GM21515 (cell line): ENCODE measurements around the gene CROCC.
"Not testable (repeated sequence)": the region's sequence is repeated elsewhere in the genome, so short reads cannot be mapped to it uniquely, and the experiment has no call there.

Source experiments
- ATAC-seq: cut with Tn5 transposase; IDR thresholded peaks from one replicate; pipeline ENCODE4 v1.9.1; 2021; ENCODE audit not compliant: unreplicated experiment

CROCC gene

DNA sequence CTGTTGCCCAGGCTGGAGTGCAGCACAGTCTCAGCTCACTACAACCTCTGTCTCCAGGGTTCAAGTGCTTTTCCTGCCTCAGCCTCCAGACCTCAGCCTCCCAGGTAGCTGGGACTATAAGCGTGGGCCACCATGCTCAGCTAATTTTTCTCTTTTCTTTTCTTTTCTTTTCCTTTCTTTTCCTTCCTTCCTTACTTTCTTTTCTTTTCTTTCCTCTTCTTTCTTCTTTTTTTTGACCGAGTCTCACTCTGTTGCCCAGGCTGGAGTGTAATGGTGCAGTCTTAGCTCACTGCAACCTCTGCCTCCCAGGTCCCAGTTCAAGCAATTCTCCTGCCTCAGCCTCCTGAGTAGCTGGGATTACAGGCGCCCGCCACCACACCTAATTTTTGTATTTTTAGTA, 42.4 kb downstream of the CROCC start:
- not testable (repeated sequence) for ATAC-seq

DNA sequence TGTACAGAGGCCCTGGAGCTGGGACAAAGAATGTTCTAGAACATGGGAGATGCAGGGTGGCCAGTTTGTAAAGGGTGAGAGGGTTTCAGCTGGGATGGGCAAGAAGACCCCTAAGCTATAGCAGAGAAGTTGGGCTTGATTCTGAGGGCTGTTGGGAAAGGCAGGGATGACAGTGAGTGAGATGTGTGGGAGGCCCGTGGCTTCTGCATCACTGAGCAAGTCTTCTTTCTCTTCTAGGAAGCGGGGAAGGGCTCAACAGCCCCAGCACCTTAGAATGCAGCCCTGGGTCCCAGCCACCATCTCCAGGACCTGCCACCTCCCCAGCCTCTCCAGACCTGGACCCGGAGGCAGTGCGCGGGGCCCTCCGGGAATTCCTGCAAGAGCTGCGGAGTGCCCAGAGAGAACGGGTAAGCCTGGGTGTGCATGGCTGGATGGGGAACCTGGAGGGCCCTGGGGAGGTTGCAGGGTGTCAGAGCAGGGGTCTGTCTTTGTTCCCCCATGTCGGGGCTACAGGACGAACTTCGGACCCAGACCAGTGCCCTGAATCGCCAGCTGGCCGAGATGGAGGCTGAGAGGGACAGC, 43.8 kb downstream of the CROCC start:
- ATAC-seq = no peak

DNA sequence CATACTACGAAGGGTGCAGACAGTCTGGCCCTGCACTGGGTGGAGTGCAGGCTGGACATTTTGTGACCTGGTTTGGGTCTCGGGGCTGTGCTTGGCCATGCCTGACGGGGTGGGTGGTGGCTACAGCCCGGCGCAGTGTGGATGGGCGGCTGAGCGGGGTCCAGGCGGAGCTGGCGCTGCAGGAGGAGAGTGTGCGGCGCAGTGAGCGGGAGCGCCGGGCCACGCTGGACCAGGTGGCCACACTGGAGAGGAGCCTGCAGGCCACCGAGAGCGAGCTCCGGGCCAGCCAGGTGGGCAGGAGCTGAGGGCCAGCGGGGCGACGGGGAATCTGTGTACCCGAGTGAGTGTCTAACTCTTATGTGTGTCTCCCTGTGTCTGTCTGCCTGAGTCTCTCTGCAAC, 44.6 kb downstream of the CROCC start:
- ATAC-seq = no peak

DNA sequence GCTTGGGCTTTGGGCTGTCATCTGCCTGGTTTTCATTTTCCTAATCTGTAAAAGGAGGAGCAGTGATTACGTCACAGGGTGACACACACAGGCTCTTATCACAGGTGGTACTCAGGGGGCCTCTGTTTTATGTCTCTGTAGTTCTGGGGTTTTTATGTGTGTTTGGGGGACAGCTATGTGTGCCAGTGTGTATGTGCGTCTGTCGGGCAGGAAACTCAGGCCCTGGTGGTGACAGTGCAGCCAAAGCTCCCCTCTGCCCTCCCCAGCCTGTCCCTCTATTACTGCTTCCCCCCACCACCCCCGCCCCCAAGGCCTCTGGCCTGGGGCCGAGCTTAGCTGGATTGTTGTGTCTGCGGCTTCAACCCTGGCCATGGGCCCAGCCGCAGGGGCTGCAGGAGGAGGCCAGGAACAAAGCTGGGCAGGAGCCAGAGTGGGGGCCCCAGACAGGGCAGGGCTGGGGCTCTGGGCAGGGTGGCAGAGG, 45.4 kb downstream of the CROCC start:
- ATAC-seq = no peak

DNA sequence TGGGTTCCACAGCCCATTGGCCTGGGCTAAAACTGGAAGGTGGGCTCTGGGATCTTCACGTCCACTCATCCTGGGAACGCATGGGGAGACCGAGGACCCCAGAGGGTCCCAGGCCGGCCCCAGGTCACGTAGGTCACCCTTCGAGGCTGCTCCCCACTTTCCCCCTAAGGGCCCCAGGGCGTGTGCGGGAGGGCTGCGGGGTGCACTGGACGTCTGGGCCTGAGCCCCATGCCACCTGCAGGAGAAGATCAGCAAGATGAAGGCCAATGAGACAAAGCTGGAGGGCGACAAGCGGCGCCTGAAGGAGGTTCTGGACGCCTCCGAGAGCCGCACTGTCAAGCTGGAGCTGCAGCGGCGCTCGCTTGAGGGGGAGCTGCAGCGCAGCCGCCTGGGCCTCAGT, 46.2 kb downstream of the CROCC start:
- ATAC-seq = no peak

DNA sequence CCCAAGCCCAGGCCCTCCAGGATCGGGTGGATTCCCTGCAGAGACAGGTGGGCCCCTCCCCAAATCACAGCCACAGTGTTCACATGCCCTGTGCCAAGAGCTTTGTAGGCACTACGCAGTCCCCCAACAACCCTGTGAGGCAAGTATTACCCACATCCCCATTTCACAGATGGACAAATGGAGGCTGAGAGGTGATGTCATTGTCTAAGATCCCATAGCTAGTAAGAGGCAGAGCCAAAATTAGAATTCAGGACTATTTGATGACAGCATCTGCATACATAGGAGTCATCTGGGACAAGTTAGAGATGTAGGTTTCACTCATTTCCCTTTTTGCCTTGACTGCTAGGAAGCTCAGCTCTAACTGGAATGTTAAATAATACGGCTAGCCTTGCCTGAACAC, 46.6 kb downstream of the CROCC start:
- ATAC-seq = no peak

DNA sequence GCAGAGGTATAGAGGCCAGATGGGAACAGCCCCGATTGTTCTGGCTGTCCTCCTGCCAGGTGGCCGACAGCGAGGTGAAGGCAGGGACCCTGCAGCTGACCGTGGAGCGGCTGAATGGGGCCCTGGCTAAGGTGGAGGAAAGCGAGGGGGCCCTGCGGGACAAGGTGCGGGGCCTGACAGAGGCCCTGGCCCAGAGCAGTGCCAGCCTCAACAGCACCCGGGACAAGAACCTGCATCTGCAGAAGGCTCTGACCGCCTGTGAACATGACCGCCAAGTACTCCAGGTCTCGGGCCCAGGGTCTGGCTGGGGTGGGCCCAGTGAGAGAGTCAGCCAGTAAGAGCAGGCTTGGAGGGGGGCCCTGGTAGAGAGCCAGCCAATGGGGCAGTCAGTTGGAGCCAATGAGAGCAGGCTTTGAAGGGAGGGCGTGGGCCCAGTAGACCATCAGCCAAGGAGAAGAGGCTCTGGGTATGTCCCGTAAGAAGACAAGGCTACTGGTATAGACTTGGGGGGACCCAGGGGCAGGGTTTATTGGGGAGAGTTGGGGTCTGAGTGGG, 47.4 kb downstream of the CROCC start:
- ATAC-seq = no peak

DNA sequence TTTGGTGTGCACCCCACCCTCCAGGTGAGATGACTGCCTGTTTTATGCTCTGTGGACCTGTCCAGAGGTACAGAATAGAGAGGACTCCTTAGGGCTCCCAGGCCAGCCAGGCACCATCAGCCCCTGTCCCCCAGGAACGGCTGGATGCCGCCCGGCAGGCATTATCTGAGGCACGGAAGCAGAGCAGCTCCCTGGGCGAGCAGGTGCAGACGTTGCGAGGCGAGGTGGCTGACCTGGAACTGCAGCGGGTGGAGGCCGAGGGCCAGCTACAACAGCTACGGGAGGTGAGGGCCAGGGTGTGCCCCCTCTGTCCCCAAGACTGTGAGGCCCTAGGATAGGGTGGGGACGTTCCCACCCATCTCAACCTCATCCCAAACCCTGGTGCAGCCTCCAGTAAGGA, 47.9 kb downstream of the CROCC start:
- no peak for ATAC-seq

DNA sequence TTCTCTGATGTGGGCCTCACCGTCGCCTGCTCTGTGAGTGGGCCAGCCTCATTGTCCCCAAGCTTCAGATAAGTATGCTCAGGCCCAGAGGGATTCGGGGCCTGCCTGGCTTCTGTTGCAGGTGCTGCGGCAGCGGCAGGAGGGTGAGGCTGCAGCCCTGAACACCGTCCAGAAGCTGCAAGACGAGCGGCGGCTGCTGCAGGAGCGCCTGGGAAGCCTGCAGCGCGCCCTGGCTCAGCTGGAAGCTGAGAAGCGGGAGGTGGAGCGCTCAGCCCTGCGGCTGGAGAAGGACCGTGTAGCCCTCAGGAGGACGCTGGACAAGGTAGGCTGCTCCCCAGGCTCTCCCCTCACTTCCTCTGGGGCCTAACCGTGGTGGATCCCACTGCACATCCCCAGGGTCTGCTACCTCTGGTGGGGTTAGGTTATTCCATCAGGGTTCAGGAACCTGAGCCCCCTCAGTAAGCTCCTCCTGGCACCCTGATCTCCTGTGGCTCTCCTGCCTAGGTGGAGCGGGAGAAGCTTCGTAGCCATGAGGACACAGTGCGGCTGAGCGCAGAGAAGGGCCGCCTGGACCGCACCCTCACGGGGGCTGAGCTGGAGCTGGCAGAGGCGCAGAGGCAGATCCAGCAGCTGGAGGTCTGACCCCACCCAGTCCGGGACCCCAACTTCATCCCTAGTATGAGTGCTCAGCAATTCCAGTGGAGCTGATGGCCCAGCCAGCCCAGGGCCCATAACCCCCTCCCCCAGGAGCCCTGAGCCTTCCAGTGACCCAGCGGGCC, 48.6 kb downstream of the CROCC start:
- no peak for ATAC-seq

DNA sequence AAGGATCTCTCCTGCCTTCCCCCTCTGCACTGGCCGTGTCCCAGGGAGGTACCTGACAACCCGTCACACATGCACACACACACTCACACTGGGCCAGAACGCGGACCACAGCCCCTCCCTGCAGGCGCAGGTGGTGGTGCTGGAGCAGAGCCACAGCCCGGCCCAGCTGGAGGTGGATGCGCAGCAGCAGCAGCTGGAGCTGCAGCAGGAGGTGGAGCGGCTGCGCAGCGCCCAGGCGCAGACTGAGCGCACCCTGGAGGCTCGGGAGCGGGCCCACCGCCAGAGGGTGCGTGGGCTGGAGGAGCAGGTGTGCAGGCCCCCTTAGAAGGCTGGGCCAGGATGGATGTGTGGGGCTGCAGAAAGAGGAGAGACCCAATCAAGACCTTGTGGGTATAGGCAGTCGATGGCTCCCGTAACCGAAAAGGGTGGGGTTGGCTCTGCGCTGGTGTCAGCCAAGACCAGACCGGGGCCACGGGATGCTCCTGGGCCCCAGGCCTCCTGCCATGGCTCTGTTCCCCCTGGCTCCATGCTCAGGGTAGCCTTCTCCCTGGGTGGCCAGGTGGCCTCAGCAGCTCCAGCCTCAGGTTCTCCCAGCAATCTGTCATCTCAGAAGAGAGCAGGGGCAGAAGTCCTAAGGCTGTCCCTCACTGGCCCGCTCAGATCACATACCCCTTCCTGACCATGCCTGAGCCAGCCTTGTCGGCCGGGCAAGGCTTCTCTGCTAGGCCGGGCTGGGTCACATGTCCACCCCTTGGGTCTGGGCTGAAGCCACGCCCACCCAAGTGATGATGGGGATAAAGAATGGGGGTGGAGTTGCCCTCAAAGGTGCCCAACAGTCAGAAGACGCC, 49.8 kb downstream of the CROCC start:
- ATAC-seq = no peak

DNA sequence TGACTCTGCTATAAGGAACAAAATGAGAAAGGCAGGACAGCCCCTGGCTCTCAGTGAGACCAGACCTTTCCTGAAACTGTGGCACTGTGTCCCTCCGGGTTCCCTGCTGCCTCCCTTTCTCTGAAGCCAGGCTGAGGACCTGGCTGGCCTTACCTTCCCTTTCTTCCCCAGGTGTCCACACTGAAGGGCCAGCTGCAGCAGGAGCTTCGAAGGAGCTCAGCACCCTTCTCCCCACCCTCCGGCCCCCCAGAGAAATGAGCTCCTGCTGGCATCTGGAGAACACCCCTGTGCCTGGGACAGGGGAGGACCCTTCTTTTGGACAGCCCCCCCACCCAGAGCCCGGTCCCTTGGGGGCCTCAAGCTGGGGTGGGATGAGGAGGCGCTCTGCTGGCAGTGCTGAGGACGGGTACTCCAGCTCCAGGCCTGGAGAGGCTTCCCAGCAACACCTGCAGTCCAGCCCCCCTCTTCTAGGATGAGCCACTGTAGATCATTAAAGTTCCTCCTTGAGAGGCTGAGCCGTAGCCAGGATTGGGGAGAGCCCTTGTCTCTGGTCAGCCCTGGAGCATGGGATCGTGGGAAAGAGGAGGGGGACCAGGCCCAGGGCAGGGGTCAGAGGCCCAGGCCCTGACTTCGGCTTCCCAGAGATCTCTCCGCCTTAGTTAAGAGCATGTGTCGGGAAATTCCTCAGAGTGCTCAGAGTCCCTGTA, 50.6 kb downstream of the CROCC start:
- no peak for ATAC-seq

DNA sequence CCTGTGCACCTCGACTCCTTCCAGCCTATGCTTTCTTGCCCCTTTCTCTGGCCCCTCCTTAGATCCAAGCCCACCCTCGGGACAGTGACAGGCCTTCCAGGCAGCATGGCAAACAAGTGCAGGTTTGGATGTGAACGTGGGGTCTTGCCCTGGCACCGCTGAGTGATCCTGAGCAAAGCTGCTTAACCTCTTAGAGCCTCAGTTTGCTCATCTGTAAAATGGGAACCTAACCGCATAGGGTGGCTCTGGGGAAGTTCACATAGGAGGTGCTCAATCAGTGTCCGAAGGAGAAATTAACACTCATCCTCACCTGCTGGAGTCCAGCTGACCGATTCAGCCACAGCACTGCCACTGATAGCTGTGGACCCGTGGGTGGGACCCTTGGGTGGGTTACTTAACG, 51.5 kb downstream of the CROCC start:
- ATAC-seq = no peak

DNA sequence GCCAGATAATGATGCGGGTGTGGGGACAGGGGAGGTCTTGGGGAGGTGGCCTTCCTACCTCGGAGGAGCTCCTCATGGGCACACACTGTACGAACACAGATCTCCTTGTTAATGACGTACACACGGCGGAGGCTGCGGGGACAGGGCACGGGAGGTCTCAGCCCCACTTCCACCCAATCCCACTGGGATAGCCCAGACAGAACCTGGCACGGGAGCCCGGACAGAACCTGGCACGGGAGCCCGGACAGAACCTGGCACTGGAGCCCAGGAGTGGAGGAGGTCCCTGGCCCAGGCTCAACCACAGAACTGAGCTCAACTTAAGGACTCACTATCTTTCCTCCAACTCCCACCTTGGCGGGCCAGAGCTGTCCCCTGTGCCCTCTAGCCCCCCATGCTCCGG, 53.5 kb downstream of the CROCC start:
- ATAC-seq = no peak

DNA sequence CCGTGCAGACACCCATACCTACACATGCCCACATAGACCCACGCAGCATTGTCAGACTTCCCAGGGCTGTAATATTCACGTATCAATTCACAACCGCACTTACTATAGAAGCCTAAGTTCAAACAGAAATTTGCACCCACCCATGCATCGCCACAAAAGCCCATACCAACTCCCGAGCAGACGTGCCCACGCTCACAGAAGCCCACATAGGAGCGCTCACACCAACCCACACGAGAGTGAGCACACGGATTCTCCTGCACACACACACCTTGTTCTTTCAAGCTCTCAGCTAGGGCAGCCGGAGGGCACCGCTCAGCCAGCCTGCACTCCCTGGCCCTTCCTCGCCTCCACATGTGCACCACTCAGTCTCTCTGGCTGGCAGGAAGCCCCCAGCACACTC, 54.1 kb downstream of the CROCC start:
- no peak for ATAC-seq

DNA sequence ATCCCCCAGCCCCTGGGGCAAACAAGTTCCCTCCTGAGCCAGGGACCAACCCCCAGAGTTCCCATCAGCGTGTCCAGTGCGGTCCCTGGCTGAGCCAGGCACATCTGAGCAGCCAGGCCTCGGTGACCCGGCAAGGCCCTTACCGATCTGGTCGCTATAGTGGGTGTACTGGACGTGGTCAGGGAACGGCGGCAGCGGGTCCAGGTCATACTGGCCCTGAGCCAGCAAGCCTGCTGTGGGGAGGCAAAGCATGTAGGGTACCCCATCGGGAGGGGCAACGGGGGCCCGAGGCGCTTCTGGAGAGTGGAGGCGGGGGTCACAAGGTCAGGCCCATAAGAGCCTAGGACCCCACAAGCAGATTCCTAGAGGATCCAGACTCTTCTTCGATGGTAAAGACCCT, 55.2 kb downstream of the CROCC start:
- no peak for ATAC-seq

DNA sequence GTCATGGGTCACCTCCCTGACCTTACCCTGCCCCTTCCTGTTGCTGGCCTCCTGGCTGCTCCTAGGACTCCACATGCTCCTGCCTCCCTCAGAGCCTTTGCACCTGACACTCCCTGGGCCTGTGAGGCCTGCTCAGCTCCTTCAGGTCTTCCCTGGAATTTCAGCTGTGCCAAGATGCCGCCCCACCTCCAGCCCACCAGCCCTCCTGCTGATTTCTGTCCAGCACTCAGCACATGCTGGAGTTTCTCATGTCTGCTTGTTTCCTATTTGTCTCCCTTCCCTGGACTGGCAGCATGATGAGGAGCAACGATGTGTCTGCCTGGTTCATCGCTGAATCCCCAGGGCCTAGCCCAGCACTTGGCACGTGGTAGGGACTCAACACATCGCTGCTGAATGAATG, 55.6 kb downstream of the CROCC start:
- ATAC-seq = no peak

DNA sequence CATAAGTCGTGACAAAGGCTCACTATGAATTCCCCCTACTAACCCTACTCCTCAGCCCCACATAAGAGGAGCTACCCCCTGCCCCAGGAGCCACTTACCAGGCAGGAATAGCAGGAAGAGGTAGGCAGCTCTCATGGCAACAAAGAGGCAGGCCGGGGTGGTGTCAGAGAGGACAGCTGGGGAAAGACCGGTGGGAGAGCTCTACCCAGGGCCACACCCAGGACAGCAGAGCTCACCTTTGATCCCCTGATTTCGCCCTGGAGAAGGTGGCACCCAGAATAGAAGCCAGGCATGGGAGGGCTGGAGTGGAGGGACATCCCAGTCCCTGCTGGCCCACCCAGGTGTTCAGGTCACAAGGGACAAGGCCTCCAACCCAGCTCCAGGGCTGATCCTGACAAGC, 56.4 kb downstream of the CROCC start:
- ATAC-seq = no peak

DNA sequence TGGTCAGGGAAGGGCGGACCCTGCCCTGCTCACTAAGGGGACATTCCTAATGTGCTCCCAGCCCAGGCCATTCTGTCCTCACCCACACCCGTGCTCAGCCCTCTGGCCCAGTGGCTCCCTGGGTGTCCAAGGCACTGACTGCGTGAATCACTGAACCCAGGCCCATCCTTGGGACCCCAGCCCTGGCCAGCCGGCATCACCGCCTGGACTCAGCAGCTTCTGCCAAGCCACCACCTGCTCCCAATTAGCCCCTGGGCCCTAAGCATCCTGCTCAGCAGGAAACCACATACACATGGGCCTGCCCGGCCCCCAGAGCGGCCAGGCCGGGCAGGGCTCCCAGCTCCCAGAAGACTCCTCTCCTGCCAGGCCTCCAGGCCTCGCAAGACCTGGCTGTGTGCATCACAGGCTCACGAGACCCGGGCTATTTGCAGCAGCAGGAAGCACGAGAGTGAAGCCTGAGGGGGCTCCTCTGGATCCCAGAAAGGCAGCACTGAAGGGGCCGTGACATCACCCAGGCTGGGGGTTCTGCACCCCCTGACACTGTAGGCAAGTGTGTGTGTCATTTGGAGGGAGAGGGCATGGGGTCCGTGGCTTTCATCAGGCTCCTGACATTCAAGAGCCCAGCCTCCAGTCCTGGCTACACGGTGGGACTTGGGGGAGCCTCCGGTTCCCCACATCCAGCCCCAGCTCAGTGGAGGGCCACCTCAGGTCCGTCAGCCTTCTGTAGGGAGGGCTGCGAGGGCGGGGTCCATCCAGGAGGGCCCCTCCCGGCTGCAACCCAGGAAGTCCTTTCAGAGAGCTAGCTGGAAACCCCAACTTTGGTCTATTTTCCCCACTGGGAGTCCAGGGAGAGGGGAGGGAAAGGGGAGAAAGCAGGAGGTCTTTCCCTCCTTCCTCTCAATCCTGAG, 57.1 kb downstream of the CROCC start:
- ATAC-seq = no peak

DNA sequence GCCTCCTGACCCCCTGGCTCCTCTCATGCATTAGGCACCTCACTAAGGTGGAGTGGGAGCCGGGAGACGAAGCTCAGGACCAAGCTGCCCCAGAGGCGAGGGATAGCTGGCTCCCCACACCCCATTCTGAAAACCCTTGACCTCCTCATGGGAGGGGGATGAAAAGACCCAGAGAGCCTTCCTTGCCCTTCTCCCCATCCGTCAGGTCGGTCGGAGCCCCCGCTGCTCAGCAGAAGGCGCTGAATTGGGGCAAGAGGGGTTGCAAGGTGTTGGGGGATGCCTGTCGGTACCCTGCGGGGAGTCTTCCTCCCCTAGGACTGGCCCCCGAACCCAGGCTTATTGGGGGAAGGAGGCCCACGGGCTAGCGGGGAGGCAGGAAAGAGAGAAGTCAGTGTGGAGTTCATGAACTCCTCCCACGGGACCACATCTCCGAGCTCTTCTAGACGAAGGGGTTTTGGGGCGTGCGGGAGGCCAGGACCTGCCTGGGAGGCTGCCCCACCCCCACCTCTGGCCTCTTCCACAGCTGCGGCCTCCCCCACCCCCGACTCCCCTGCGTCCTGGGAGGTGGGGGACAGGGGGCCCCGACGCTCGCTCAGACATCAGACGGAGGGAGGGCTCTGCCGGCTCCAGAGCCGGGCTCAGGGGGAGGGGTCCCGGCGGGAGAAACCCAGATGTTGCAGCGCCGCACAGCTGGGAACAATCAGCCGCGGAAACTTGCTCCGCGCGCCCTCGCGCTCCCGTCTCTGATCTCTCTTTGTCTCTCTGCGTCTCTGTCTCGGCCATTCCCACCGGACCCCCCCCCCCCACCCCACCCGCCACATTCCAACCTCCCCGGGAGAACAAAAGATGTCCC, 58.0 kb downstream of the CROCC start:
- no peak for ATAC-seq
